H9 (cell line): ENCODE results near the gene TBX1. TPM values are rescaled to one million over a fixed set of nuclear protein-coding genes. Genes with fewer than 3 reads are reported as not detected.

ENCODE experiments used
- DNase-seq: peaks from one replicate; pipeline ENCODE4 v3.0.0-alpha.2; 2017
- H2AFZ ChIP-seq: one replicate; pipeline ENCODE4 v1.6.1; 2013; ENCODE audit warnings: mild to moderate bottlenecking, low read length, control low read depth, moderate library complexity
- H2AK5ac ChIP-seq: 2 replicates; pipeline ENCODE4 v1.6.1; 2013; ENCODE audit warnings: low read length, control low read depth, mixed read lengths; ENCODE audit not compliant: insufficient read length
- H2BK120ac ChIP-seq: one replicate; pipeline ENCODE4 v1.6.1; 2013; ENCODE audit warnings: low read depth, mild to moderate bottlenecking, low read length, control low read depth, inconsistent platforms; ENCODE audit not compliant: poor library complexity, severe bottlenecking
- H2BK12ac ChIP-seq: 2 replicates; pipeline ENCODE4 v1.6.1; 2013; ENCODE audit warnings: low read length, control low read depth, mixed read lengths, low read depth; ENCODE audit not compliant: insufficient read length
- H2BK15ac ChIP-seq: 2 replicates; pipeline ENCODE4 v1.6.1; 2013; ENCODE audit warnings: low read depth, low read length, control low read depth
- H2BK20ac ChIP-seq: one replicate; pipeline ENCODE4 v1.6.1; 2013; ENCODE audit warnings: low read depth, mild to moderate bottlenecking, low read length, control low read depth, inconsistent platforms; ENCODE audit not compliant: poor library complexity, severe bottlenecking
- H2BK5ac ChIP-seq: 2 replicates; pipeline ENCODE4 v1.6.1; 2013; ENCODE audit warnings: low read length, control low read depth, mixed read lengths; ENCODE audit not compliant: insufficient read length
- H3K14ac ChIP-seq: 2 replicates; pipeline ENCODE4 v1.6.1; 2013; ENCODE audit warnings: low read length, control low read depth; ENCODE audit not compliant: insufficient read depth
- H3K18ac ChIP-seq: 2 replicates; pipeline ENCODE4 v1.6.1; 2013; ENCODE audit warnings: low read depth, mild to moderate bottlenecking, mixed read lengths, low read length, control low read depth; ENCODE audit not compliant: insufficient read length
- H3K23ac ChIP-seq: 2 replicates; pipeline ENCODE4 v1.6.1; 2013; ENCODE audit warnings: low read length, control low read depth, mixed read lengths, low read depth; ENCODE audit not compliant: insufficient read length
- H3K23me2 ChIP-seq: 2 replicates; pipeline ENCODE4 v1.6.1; 2013; ENCODE audit warnings: low read depth, mild to moderate bottlenecking, mixed read lengths, low read length, control low read depth; ENCODE audit not compliant: insufficient read length, poor library complexity, severe bottlenecking
- H3K27ac ChIP-seq: 2 replicates; pipeline ENCODE4 v1.5.1; 2013; ENCODE audit warnings: low read length, control low read depth, mixed read lengths, low read depth; ENCODE audit not compliant: insufficient read length
- H3K27me3 ChIP-seq: 2 replicates; pipeline ENCODE4 v1.6.1; 2013; ENCODE audit warnings: low read length, control low read depth, inconsistent platforms; ENCODE audit not compliant: insufficient read depth
- H3K4ac ChIP-seq: 2 replicates; pipeline ENCODE4 v1.6.1; 2013; ENCODE audit warnings: low read depth, mild to moderate bottlenecking, control low read depth, inconsistent platforms, low read length, moderate library complexity
- H3K4me1 ChIP-seq: 2 replicates; pipeline ENCODE4 v1.6.1; 2013; ENCODE audit warnings: low read length, control low read depth, inconsistent platforms; ENCODE audit not compliant: insufficient read depth
- H3K4me2 ChIP-seq: 2 replicates; pipeline ENCODE4 v1.6.1; 2013; ENCODE audit warnings: low read length, control low read depth, mixed read lengths; ENCODE audit not compliant: insufficient read length, insufficient read depth
- H3K56ac ChIP-seq: 2 replicates; pipeline ENCODE4 v1.6.1; 2013; ENCODE audit warnings: low read depth, mild to moderate bottlenecking, mixed read lengths, low read length, control low read depth; ENCODE audit not compliant: insufficient read length
- H3K79me1 ChIP-seq: 2 replicates; pipeline ENCODE4 v1.6.1; 2013; ENCODE audit warnings: low read depth, mild to moderate bottlenecking, moderate library complexity, low read length, control low read depth, inconsistent platforms; ENCODE audit not compliant: insufficient read depth, poor library complexity, severe bottlenecking
- H3K79me2 ChIP-seq: 2 replicates; pipeline ENCODE4 v1.6.1; 2013; ENCODE audit warnings: low read length, control low read depth, inconsistent platforms; ENCODE audit not compliant: insufficient read depth
- H3K9ac ChIP-seq: 2 replicates; pipeline ENCODE4 v1.6.1; 2013; ENCODE audit warnings: low read length, control low read depth, mixed read lengths; ENCODE audit not compliant: insufficient read length; ENCODE audit errors: extremely low read depth
- H3K9me3 ChIP-seq: one replicate; pipeline ENCODE4 v1.6.1; 2013; ENCODE audit warnings: low read depth, low read length, inconsistent platforms; ENCODE audit not compliant: control insufficient read depth
- H3T11ph ChIP-seq: one replicate; pipeline ENCODE4 v1.6.1; 2013; ENCODE audit warnings: mild to moderate bottlenecking, low read length, control low read depth, inconsistent platforms
- H4K20me1 ChIP-seq: one replicate; pipeline ENCODE4 v1.6.1; 2013; ENCODE audit not compliant: control insufficient read depth, insufficient read length, insufficient read depth
- H4K5ac ChIP-seq: 2 replicates; pipeline ENCODE4 v1.6.1; 2013; ENCODE audit warnings: low read depth, mild to moderate bottlenecking, mixed read lengths, low read length, control low read depth; ENCODE audit not compliant: insufficient read length
- H4K8ac ChIP-seq: replicated peaks from 2 replicates; pipeline ENCODE4 v1.6.1; 2013; ENCODE audit warnings: low read length, control low read depth, mixed read lengths, low read depth; ENCODE audit not compliant: insufficient read length
- H4K91ac ChIP-seq: 2 replicates; pipeline ENCODE4 v1.6.1; 2013; ENCODE audit warnings: low read depth, mild to moderate bottlenecking, moderate library complexity, mixed read lengths, low read length, control low read depth; ENCODE audit not compliant: insufficient read length
- H3K27ac Mint-ChIP-seq, 3 experiments: 2 replicates in 2 of 3; 3 replicates in 1 of 3; pipeline ENCODE4 v1.8.0; 2020 to 2021; ENCODE audit warnings: mixed read lengths in 3 of 3, mild to moderate bottlenecking in 1 of 3, moderate library complexity in 1 of 3
- H3K27me3 Mint-ChIP-seq: 2 replicates; pipeline ENCODE4 v1.8.0; 2021; ENCODE audit warnings: low read depth, mild to moderate bottlenecking, moderate library complexity, mixed read lengths
- H3K36me3 Mint-ChIP-seq, 3 experiments: 2 replicates in 2 of 3; 3 replicates in 1 of 3; pipeline ENCODE4 v1.8.0; 2020 to 2021; ENCODE audit warnings: low read depth in 3 of 3, mixed read lengths in 3 of 3; ENCODE audit not compliant: insufficient read depth in 1 of 3
- H3K4me1 Mint-ChIP-seq, 2 experiments: 2 replicates each; pipeline ENCODE4 v1.8.0; 2020; ENCODE audit warnings: mixed read lengths in 2 of 2
- H3K4me3 Mint-ChIP-seq, 2 experiments: 2 replicates in 1 of 2; 3 replicates in 1 of 2; pipeline ENCODE4 v1.8.0; 2020 to 2021; ENCODE audit warnings: mild to moderate bottlenecking in 2 of 2, mixed read lengths in 2 of 2, moderate library complexity in 1 of 2
- H3K9me3 Mint-ChIP-seq, 2 experiments: 2 replicates in 1 of 2; 3 replicates in 1 of 2; pipeline ENCODE4 v1.8.0; 2020; ENCODE audit warnings: mild to moderate bottlenecking in 2 of 2, mixed read lengths in 2 of 2, moderate library complexity in 1 of 2
- CTCF ChIP-seq: fragments of 200-600 bp; sonication (generic); conservative IDR thresholded peaks from 3 replicates; pipeline ENCODE4 v1.8.0; 2021; ENCODE audit warnings: antibody characterized with exemption, mild to moderate bottlenecking
- WGBS: extraction: QIAGEN DNeasy Blood & Tissue Kit; methylation state at CpG from one replicate; pipeline ENCODE4 v1.1.7; 2013; ENCODE audit warnings: missing lambda C conversion rate, low lambda C conversion rate, mixed read lengths; ENCODE audit not compliant: insufficient read length; ENCODE audit errors: extremely low coverage; 5-methylcytosine and 5-hydroxymethylcytosine counted together
- total RNA-seq: library from RNA; stranded (reverse); gene quantifications from 2 replicates; pipeline ENCODE4 v1.2.1, GENCODE V29; 2021

TBX1 gene
- total RNA-seq, 1 experiment from 2014 or later = 2.2 TPM

GRCh38 chr22:19766240-19766510 lies 5.6 kb downstream of the TBX1 start:
- H3K79me2 ChIP-seq = no peaks in the 10 kb centered on the region
- no peak overlapping the region for H3K27ac Mint-ChIP-seq
- no peak for TF ChIP-seq CTCF
- H2BK12ac ChIP-seq = no peak overlapping the region
- H4K91ac ChIP-seq = no peak overlapping the region
- no CpG with 5 or more reads among the region's 36 CpGs for WGBS
- H2AFZ ChIP-seq = no peak overlapping the region
- H2BK120ac ChIP-seq = no peak overlapping the region
- no peak overlapping the region for H4K5ac ChIP-seq
- H2BK15ac ChIP-seq = no peak overlapping the region
- H3K4me1 ChIP-seq = peaks cover 4% of the 10 kb centered on the region; the same call in 1 of the 2 replicates
- H3K27ac ChIP-seq = no peak overlapping the region
- H3K36me3 Mint-ChIP-seq = peaks cover 0 to 3% (median 0%) of the 10 kb centered on the region in 3 experiments; a peak in 2 of 7 replicates
- H4K8ac ChIP-seq = no peak overlapping the region
- H2AK5ac ChIP-seq = no peak overlapping the region
- H3K4me2 ChIP-seq = no peak overlapping the region
- peaks cover 4% of the 10 kb centered on the region for H3K23me2 ChIP-seq
- no peak overlapping the region for H3T11ph ChIP-seq
- H3K23ac ChIP-seq = no peak overlapping the region
- H3K4ac ChIP-seq = no peak overlapping the region
- H3K56ac ChIP-seq = no peak overlapping the region
- no peaks in the 10 kb centered on the region for H3K79me1 ChIP-seq
- H3K4me1 Mint-ChIP-seq = peaks cover 6 to 41% of the 10 kb centered on the region in 2 experiments
- peaks cover 93% of the 10 kb centered on the region for H3K27me3 Mint-ChIP-seq
- peaks cover 3% of the 10 kb centered on the region for H4K20me1 ChIP-seq
- DNase-seq = no peak
- peaks cover 70% of the 10 kb centered on the region for H3K27me3 ChIP-seq
- H3K14ac ChIP-seq = no peak overlapping the region
- no peak overlapping the region for H3K4me3 Mint-ChIP-seq
- H3K18ac ChIP-seq = no peak overlapping the region
- no peak overlapping the region for H3K9ac ChIP-seq
- H3K9me3 ChIP-seq = no peaks in the 10 kb centered on the region
- peaks cover 2 to 3% of the 10 kb centered on the region in 2 experiments; a peak in 1 of 5 replicates for H3K9me3 Mint-ChIP-seq
- H2BK5ac ChIP-seq = no peak overlapping the region
- no peak overlapping the region for H2BK20ac ChIP-seq
